ENCODE measurements around the gene WBP1L.
"Not testable (repeated sequence)": the region's sequence is repeated elsewhere in the genome, so short reads cannot be mapped to it uniquely, and the experiment has no call there.

The WBP1L gene

GRCh38 chr10:102726274-102726673 is 17.5 kb upstream of the WBP1L start:
- no peak for DNase-seq

- no peak for DNase-seq
These were observed 16.5 kb upstream of the WBP1L start for GRCh38 chr10:102727037-102727818.

- peak; percentile 26 to 59 (median 28) for DNase-seq
These were observed 14.4 kb upstream of the WBP1L start for GRCh38 chr10:102729029-102730026.

GRCh38 chr10:102731222-102731800 is 12.4 kb upstream of the WBP1L start:
- DNase-seq = no peak

- no peak for DNase-seq
These were observed 11.1 kb upstream of the WBP1L start for GRCh38 chr10:102732661-102733060.

GRCh38 chr10:102735065-102735562 is 8.6 kb upstream of the WBP1L start:
- no peak for DNase-seq

- peak in 1 of 3 experiments; percentile 32 for DNase-seq
These were observed 5.0 kb upstream of the WBP1L start for GRCh38 chr10:102738692-102739121.

- DNase-seq = no peak
These were observed 3.5 kb upstream of the WBP1L start for GRCh38 chr10:102740229-102740628.

- peak in 1 of 3 experiments; percentile 17 for DNase-seq
These were observed 2.0 kb upstream of the WBP1L start for GRCh38 chr10:102741726-102742237.

- not testable (repeated sequence) for DNase-seq
These were observed 1.4 kb upstream of the WBP1L start for GRCh38 chr10:102742313-102742712.

- peak in 1 of 3 experiments; percentile 32 for DNase-seq
These were observed 615 bp upstream of the WBP1L start for GRCh38 chr10:102743078-102743587.

- DNase-seq = peak in 2 of 3 experiments; percentile 6 to 20
These were observed 765 bp downstream of the WBP1L start for GRCh38 chr10:102744374-102745051.

GRCh38 chr10:102745157-102745556 is 1.4 kb downstream of the WBP1L start:
- no peak for DNase-seq

- no peak for DNase-seq
These were observed 8.7 kb downstream of the WBP1L start for GRCh38 chr10:102752266-102752930.

GRCh38 chr10:102752934-102753664 is 9.4 kb downstream of the WBP1L start:
- no peak for DNase-seq

- no peak for DNase-seq
These were observed 10.0 kb downstream of the WBP1L start for GRCh38 chr10:102753718-102754117.

- no peak for DNase-seq
These were observed 13.6 kb downstream of the WBP1L start for GRCh38 chr10:102757323-102757722.

- no peak for DNase-seq
These were observed 14.6 kb downstream of the WBP1L start for GRCh38 chr10:102758240-102758932.

GRCh38 chr10:102758933-102759262 is 15.2 kb downstream of the WBP1L start:
- DNase-seq = not testable (repeated sequence)
